Posterior vena cava (tissue), 2 donors: ENCODE measurements around the gene FRYL. TPM values are rescaled to one million over a fixed set of nuclear protein-coding genes. Genes with fewer than 3 reads are reported as not detected.
"Not testable (repeated sequence)": the region's sequence is repeated elsewhere in the genome, so short reads cannot be mapped to it uniquely, and the experiment has no call there.

Experiments
- DNase-seq: peaks from one replicate; pipeline ENCODE4 v3.0.0-alpha.2; 2020; ENCODE audit warnings: low spot score
- intact Hi-C, 2 donors: fragments of 100-400 bp; cut with DNase I; formaldehyde crosslinking; loops; one replicate each; pipeline versions ENCODE4 v1.14.1 to v1.14.2; 2022 to 2023
- total RNA-seq, 2 donors: library from RNA; stranded (reverse); fragmentation: NEBNext Ultra II Directional; extraction: Animal tissue kit (Norgen Biotek cat#: 25700); gene quantifications; one replicate each; pipeline ENCODE4 v1.2.1, GENCODE V29; 2021
- donor health status: DM: yes; HTN: yes; CAD: no.
- donor health status: DM: yes; HTN: yes; CAD: no.

Gene FRYL
- total RNA-seq, 2 donors from 2014 or later, result 59.6 to 73.2 TPM

DNA sequence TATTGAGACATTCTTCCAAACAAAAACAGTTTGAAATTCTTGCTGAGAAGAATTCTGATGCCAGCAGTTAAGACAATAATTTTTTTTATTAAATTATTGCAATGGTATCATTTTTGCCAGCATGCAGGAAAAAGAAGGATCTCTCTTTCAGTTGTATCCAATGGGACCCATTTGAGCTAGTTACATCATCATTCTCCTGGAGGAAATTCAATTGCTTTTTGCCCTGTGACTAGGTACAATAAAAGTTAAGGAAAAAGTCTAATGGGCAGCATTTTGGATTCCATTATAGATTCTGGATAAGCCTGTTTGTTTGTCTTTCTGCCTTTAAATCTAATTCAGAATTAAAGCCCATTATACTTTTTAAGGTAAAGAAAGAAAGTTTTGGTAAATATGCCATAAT lies 10.5 kb upstream of the FRYL start:
- no peak for DNase-seq
- intact Hi-C loops, result no loop called here

DNA sequence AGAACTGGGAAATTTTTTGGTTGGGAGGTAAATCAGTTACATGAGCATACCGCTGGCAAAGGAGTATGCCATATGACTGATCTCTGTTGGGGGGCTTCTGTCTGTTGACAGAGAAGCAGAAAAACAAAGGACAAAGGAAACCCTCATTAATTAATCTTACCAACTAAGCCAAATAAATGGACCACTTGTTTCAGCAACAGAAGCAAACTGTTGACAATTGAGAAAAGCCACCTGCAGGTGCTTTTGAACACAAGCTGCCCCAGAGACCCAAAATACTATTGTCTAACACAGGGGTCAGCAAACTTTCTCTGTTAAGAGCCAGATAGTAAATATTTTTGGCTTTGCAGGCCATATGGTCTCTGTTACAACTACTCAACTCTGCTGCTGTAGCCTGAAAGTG lies 7.0 kb upstream of the FRYL start:
- intact Hi-C loops, result no loop called here
- no peak for DNase-seq

DNA sequence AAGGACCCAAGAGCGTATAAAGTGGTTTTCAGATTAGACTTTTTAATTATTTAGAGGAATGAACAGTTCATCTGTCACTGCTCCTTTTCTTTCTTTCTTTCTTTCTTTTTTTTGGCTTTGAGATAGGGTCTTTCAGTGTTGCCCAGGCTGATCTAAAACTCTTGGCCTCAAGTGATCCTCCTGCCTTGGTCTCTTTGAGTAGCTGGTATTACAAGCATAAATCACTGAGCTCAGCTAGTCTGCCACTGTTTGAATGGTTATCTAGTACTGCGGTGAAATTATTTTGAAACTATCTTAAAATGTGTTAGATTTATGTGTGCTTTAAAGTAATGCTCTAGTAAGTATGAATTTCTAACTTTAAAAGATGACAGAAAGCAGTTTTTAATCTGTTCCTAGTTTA lies 6.5 kb upstream of the FRYL start:
- DNase-seq, result no peak
- intact Hi-C loops, result no loop called here

DNA sequence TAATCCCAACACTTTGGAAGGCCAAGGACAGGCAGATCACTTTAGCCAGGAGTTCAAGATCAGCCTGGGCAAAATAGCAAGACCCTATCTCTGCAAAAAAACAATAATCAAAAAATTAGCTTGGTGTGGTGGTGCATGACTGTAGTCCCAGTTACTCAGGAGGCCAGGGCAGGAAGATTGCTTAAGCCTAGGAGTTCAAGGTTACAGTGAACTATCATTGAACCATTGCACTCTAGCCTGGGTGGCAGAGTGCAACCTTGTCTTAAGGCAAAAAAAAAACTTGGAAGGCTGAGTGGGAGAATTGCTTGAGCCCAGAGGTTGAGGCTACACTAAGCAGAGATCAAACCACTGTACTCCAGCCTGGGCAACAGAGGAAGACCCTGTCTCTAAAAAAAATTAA lies 5.2 kb upstream of the FRYL start:
- DNase-seq, result no peak
- intact Hi-C loops, result no loop called here

DNA sequence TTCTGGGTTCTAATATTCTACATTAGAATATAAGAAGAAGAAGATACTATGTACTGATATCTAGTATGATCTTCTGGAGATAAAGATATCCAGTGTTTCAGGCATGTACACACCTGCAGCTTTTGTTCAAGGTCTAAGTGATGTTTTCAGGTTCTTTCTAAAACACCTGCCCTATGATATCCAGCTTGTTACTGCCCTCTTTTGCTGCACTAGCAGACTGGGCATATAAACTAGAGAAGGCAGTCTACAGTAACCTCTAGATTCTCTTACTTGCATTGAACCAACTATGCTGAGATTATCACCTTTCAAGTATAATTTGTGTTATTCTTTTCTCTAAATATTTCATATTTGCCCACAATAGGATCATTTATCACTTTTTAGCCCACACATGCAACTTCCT lies 1.9 kb upstream of the FRYL start:
- intact Hi-C loops, result loop anchor here in 1 of 2 donors (5.0 kb wide), 1 partner anchor 50 kb away; the partner anchor contains the start of gene OCIAD1
- no peak for DNase-seq

DNA sequence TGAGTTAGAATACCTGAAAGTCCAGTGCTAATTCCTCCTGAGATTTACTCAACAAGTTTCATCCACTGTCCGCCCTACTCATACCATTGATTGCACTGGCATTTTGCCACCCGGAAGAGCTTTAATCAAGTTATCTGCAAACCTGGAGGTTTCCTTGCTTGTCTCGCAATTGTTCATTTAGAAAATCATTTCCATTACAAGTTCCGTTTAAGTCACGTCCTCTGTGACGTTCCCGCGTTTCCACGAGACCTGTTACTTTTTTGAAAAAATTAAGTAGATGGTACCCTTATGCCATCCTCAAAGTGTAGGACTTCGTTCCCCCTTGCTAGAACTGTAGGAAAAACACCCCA lies 761 bp upstream of the FRYL start:
- intact Hi-C loops, result loop anchor here in 1 of 2 donors (5.0 kb wide), 1 partner anchor 51 kb away; the partner anchor contains the start of gene OCIAD1
- no peak for DNase-seq

DNA sequence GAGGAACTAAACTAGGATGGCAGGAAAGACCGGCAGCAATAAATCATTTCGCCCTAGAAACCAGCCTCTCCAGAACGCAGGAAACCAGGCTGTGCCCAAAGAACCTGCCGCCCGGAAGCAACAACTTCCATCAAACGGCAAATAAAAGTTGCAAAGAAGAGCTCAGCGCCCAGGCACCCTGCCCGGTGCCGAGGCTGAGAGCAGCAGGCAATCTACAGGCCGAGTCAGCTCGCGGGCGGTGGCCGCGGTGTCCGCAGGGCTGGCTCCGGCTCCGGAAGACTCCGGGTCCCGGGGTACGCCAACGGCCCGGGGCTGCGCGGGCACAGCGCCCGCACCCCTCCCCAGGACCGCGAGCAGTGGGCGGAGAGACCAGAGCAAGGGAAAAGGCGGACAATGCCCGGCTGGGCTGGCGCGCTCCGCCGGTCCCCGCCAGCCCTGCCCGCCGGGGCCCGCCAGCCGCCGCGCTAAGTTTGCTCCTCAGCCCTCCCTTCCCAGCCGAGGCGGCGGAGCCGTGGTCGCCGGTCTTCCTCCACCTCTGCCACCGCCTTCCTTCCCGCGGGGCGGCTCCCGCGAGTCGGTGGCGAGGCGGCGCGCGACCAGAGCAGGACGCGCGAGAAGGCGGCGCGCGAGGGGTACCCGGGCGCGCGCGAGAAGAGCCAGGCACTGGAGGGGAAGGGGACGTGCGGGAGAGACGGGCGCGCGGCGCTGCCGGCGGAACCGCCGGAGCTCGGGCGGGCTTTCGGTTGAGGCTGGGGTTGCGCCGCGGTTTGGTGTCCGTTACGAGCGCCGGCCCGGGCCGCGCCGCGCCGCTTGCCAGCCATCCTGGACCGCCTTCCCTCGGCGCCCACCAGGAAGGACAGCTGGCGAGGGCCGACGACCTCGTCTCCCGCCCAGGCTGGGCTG lies 733 bp downstream of the FRYL start:
- peak; percentile 88 for DNase-seq
- intact Hi-C loops, result loop anchor here in 1 of 2 donors (1.0 kb wide), 1 partner anchor 9 kb away; no protein-coding TSS in a partner anchor

DNA sequence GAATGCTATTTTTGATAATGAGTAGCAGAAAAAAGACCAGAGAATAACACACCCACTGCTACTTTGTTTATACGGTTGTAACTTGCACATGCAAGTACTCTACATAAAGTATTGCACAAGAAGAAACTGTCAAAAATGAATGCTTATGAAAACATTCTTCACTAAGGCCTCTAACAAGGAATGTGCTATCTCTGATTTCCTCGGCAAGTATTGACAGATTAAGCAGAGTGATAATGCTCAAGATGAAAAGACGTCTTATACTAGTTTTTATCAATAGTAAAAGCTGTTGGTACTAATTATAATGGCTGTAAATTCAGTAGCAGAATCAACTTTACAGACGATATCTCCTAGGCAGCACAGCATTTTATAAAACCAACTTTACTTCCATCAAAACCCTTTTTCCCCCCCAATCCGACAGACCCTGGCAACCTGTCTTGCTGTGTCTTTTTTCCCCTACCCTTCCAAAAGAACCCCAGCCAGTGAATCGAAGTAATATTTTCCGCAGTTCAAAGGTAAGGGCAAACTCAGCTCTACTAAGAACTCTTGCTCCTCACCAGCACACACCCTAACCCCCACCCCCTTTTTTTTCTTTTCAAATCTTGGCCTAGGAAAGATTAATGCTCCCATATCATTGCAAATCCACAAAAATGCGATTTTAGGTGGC lies 1.5 kb downstream of the FRYL start:
- intact Hi-C loops, result loop anchor here in 1 of 2 donors (1.0 kb wide), 1 partner anchor 10 kb away; no protein-coding TSS in a partner anchor
- no peak for DNase-seq

DNA sequence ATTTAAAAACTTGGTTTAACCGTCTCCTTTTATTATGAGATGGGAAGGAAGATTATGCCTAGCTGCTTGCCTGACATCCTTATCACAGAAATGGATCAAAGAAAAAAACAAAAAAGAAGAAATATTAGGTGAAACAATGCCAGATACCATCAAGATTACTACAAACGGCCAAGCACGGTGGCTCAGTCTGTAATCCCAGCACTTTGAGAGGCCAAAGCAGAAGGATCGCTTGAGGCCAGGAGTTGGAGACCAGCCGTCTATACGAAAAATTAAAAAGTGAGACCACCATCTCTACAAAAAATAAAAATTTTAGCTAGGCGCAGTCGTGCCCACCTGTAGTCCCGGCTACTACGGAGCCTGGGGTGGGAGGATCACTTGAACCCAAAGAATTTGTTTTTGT lies 2.3 kb downstream of the FRYL start:
- no peak for DNase-seq
- intact Hi-C loops, result no loop called here

DNA sequence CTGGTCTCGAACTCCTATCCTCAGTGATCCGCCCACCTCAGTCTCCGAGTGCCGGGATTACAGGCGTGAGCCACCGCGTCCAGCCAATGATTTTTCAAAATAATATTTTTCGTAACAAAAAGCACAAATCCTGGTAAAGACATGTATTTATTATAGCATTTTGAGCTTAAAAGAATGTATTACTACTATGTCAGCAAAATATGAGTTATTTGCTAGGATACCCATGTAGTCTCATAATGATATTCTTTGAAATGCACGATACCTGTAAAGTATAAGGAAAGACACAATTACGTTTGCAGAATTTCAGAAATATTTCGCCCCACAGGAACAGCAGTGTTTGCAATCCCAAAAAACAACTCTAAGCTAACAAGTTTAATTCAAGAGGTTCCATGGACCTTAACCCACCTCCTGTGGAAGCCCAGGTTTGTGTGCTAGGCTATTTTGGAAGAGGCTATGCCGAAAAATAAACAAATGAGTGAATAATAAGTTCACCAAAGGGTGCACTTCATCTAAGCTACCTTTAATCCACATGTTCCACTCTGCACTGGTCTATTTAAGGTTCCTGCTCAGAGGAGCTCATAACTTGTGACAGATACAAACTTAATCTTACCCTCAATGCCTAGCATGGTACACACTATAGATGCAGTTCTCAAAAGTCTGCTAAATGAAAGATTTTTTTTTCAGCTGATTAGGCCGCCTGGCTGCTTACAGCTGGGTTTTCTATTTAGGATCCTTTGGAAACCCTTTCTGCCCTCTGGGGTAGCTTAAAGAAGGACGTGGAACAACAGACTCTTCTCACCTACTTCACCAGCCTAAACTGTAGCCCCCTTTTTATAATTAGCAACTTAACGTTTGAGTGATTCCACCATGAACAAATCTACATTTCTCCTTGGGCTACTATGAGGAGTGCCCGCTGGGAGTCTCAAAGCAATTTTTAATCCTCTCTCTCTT lies 5.0 kb downstream of the FRYL start:
- DNase-seq, result no peak
- intact Hi-C loops, result no loop called here

DNA sequence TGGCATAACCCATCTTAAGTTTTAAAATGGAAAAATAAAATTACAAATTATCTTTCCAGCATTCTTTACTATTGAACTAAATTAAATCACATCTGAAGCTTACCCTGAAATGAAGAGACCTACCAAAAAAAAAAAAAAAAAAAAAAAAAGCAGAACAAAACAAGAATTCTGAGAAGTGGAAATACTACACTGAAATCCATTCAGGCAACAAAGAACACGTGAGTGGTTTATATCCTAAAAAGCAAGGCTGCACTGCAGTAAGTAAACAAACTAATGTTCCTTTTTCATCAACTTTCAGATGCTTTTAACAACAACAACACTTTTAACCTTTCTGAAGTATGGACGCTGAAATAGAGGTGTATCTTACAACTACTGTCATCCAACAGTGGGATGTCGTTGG lies 7.5 kb downstream of the FRYL start:
- intact Hi-C loops, result no loop called here
- no peak for DNase-seq

DNA sequence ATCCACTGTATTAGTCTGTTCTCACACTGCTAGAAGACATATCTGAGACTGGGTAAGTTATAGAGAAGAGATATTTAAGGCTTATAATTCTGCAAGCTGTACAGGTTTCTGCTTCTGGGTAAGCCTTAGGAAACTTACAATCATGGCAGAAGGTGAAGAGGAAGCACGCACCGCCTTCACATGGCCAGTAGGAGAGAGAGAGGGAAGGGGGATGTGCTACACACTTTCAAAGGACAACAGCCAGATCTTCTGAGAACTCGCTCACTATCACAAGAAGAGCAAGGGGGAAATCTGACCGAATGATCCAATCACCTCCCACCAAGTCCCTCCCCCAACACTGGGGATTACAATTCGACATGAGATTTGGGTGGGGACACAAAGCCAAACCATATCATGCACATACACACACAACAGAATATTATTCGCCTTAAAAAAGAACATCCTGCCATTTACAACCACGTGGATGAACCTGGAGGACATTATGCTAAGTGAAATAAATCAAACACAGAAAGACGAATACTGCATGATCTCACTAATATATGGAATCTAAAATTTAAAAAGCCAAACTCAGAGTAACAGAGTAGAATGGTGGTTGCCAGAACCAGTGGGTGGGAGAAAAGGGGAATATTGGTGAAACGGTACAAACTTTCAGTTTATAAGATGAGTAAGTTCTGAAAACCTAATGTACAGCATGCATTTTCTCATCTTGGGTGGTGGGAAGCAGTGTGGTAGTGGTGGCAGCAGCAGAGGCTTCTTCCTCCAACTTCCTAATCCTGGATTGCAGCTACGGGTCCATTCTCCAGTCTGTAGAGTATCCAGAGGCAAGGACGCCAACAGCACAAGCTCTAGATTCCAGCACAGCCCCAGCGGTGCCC lies 12.8 kb downstream of the FRYL start:
- no peak for DNase-seq
- intact Hi-C loops, result no loop called here

DNA sequence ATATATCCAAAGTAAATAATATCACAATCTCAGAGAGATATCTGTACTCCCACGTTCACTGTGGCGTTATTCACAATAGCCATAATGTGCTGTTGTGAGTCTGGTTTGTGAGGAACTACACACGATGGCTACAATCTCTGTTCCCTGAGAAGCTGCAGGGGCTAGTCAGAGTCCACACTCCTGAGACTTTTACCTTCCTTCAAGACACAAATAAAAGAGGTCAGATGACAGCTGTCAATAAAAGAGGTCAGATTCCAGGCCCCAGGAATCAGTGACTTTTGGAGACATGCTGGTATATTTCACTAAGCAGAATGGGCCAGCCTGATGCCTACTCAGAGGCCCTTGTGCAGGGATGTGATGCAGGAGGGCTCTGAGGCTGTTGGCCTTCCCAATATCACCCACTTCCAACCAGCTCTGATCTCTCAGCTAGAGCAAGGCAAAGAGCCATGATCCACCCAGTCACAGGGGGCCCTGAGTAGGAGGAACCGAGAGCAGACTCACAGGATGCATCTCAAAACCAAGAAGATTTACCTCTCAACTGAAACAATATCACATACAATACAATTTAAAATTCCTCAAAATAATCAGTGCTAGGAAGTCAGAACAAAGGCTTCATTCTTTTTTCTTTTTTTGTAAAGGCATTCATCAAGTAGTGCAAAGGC lies 13.8 kb downstream of the FRYL start:
- no peak for DNase-seq
- intact Hi-C loops, result no loop called here

DNA sequence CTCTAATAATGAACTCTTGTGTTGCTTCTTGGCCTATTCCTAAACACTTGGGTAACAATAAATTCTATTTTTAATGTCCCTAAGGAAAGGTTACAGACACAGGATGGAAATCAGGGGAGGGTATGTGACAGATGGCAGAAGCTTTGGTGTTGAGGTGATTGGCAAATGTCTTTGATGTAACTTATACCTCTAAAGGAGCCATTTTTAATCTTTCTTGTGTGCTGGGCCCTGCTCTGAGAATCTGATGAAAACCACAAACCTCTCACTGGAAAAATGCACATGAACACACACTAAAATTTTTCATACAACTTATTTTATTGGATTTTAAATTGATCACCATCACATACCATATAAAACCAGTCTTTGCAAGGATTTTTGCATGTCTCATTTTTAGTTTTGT lies 17.7 kb downstream of the FRYL start:
- intact Hi-C loops, result no loop called here

DNA sequence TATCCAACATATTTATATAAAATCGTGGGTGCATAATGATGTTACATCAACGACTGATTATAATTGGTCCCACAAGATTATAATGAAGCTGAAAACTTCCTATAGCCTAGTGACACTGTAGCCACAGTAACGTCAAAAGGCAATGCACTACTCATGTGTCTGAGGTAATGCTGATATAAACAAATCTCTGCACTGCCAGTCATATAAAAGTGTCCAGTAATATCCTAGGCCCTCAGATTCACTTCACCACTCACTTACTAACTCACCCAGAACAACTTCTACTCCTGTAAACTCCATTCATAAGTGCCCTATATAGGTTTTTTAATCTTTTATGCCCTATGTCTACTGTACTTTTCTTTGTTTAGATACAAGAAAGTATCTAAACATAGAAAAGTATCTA lies 18.8 kb downstream of the FRYL start:
- intact Hi-C loops, result no loop called here
- DNase-seq, result no peak

More for the DNA sequence above, 17.7 kb downstream of the FRYL start:
- DNase-seq, result no peak

DNA sequence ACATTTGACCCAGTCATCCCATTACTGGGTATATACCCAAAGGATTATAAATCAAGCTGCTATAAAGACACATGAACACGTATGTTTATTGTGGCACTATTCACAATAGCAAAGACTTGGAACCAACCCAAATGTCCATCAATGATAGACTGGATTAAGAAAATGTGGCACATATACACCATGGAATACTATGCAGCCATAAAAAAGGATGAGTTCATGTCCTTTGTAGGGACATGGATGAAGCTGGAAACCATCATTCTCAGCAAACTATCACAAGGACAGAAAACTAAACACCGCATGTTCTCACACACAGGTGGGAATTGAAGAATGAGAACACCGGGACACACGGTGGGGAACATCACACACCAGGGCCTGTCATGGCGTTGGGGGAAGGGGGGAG lies 21.4 kb downstream of the FRYL start:
- intact Hi-C loops, DNase-seq: not testable (repeated sequence)

DNA sequence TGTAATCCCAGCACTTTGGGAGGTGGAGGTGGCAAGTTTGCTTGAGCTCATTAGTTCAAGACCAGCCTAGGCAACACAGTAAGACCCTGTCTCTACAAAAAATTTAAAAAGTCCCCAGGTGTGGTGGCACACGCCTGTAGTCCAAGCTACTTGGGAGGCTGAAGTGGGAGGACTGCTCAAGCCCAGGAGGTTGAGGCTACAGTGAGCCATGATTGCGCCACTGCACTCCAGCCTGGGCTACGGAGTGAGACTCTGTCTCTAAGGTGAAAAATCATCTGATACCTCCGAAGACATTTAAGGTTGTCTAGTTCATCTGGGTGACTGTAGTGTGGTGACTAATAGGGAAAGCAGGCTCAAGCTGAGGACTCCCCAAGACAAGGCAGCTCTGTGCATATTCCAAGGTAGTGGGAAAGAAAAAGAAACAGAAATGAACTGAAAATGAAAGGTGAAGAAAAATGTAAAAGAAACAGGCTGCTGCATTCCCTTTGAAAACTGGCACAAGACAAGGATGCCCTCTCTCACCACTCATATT lies 23.3 kb downstream of the FRYL start:
- DNase-seq, result no peak
- intact Hi-C loops, result no loop called here

DNA sequence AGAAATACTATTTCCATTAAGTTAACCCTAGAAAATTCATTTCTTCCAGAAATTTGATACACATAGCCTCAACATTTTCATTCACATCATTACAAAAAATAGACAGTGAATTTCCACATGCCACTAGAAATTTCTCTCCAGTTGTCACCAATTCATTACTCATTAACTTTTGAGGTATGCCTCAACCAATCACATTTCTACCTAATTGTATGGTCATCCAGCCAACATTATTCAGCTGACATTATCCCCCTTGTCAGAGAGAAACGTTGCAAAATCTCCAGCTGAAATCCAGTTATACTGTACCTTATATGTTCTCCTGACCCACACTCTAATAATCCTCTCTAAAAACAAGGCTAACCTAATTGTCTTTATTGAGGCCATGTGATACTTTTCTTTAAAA lies 24.8 kb downstream of the FRYL start:
- intact Hi-C loops, result no loop called here
- no peak for DNase-seq
